Measurements from ENCODE around the gene MAP3K5.

DNA sequence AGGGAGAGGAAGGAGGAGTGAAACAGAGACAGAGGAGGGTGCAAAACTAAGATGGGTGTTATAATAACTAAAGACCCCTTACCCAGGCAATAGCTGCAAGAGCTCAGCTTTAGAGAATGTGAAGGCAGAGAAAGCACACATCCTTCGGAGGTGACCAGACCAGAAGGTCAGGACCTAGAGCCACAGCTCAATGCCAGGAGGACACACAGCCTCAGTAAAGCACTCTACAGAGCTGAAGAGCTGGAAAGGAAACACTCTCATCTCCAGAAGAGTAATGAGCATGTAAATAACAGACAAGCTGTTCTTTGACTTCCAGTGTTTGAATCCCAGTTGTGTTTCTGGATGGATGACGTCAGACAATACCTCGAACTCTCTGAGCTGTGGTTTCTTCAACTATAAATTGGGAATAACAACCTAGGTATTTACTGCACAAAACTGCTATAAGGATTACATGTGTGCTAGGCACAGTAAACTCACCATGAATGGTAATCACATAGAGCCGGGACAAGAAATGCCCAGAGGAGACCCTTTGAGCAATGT lies 63.2 kb downstream of the MAP3K5 start:
- TF ChIP-seq, protein P1, sequence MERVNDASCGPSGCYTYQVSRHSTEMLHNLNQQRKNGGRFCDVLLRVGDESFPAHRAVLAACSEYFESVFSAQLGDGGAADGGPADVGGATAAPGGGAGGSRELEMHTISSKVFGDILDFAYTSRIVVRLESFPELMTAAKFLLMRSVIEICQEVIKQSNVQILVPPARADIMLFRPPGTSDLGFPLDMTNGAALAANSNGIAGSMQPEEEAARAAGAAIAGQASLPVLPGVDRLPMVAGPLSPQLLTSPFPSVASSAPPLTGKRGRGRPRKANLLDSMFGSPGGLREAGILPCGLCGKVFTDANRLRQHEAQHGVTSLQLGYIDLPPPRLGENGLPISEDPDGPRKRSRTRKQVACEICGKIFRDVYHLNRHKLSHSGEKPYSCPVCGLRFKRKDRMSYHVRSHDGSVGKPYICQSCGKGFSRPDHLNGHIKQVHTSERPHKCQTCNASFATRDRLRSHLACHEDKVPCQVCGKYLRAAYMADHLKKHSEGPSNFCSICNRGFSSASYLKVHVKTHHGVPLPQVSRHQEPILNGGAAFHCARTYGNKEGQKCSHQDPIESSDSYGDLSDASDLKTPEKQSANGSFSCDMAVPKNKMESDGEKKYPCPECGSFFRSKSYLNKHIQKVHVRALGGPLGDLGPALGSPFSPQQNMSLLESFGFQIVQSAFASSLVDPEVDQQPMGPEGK (CRISPR knock-in tag; IDR thresholded peaks at IDR 0.05; ENCODE audit: borderline replicate concordance) = no peak
- TF ChIP-seq ZC3H10 (CRISPR knock-in tag; IDR thresholded peaks at IDR 0.05) (no peak), ISL1 (CRISPR knock-in tag; IDR thresholded peaks at IDR 0.05) (no peak), TCF4 (CRISPR knock-in tag; IDR thresholded peaks at IDR 0.05; ENCODE audit: borderline replicate concordance) (no peak), ESRRG (CRISPR knock-in tag; IDR thresholded peaks at IDR 0.05) (no peak), TOX (CRISPR knock-in tag; IDR thresholded peaks at IDR 0.05; ENCODE audit: borderline replicate concordance) (no peak), PPARA (CRISPR knock-in tag; IDR thresholded peaks at IDR 0.05; ENCODE audit: borderline replicate concordance) (no peak)
- TF ChIP-seq, protein P2, sequence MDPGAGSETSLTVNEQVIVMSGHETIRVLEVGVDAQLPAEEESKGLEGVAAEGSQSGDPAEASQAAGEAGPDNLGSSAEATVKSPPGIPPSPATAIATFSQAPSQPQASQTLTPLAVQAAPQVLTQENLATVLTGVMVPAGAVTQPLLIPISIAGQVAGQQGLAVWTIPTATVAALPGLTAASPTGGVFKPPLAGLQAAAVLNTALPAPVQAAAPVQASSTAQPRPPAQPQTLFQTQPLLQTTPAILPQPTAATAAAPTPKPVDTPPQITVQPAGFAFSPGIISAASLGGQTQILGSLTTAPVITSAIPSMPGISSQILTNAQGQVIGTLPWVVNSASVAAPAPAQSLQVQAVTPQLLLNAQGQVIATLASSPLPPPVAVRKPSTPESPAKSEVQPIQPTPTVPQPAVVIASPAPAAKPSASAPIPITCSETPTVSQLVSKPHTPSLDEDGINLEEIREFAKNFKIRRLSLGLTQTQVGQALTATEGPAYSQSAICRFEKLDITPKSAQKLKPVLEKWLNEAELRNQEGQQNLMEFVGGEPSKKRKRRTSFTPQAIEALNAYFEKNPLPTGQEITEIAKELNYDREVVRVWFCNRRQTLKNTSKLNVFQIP (CRISPR knock-in tag; IDR thresholded peaks at IDR 0.05; ENCODE audit: borderline replicate concordance, low read depth) = no peak
